ENCODE results near the gene CCDC71. TPM values are rescaled to one million over a fixed set of nuclear protein-coding genes. Genes with fewer than 3 reads are reported as not detected.

The CCDC71 gene
- total RNA-seq, 4 donors from 2014 or later: 19.9 to 25.6 (median 23.7) TPM

- Histone ChIP-seq H3K27me3 (no peaks in the 10 kb centered on the region), H3K4me1 (peaks cover 47 to 64% (median 57%) of the 10 kb centered on the region in 4 donors), H3K27ac (replicated peaks in 1 of 4) (peak overlapping the region; percentile 84 to 93 (median 90)), H3K9me3 (no peaks in the 10 kb centered on the region), H3K4me3 (peak overlapping the region; percentile 68 to 86 (median 78)), H3K36me3 (peaks cover 10 to 50% (median 42%) of the 10 kb centered on the region in 4 donors)
- DNase-seq (ENCODE audit: extremely low spot score): no peak
- no peak for TF ChIP-seq POLR2A (IDR thresholded peaks at IDR 0.05; ENCODE audit: low read depth)
- no peak for TF ChIP-seq POLR2AphosphoS5 (IDR thresholded peaks at IDR 0.05)
- TF ChIP-seq EP300 (IDR thresholded peaks at IDR 0.05): no peak
- TF ChIP-seq, protein P1, sequence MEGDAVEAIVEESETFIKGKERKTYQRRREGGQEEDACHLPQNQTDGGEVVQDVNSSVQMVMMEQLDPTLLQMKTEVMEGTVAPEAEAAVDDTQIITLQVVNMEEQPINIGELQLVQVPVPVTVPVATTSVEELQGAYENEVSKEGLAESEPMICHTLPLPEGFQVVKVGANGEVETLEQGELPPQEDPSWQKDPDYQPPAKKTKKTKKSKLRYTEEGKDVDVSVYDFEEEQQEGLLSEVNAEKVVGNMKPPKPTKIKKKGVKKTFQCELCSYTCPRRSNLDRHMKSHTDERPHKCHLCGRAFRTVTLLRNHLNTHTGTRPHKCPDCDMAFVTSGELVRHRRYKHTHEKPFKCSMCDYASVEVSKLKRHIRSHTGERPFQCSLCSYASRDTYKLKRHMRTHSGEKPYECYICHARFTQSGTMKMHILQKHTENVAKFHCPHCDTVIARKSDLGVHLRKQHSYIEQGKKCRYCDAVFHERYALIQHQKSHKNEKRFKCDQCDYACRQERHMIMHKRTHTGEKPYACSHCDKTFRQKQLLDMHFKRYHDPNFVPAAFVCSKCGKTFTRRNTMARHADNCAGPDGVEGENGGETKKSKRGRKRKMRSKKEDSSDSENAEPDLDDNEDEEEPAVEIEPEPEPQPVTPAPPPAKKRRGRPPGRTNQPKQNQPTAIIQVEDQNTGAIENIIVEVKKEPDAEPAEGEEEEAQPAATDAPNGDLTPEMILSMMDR (IDR thresholded peaks at IDR 0.05): no peak
- WGBS: 22% methylated on average over 1 of the region's 4 CpGs
- intact Hi-C loops (cut with DNase I): loop anchor here (5.0 kb wide), 2 partner anchors 169 to 274 kb away; partner anchors contain the start of gene USP4
Measured at GRCh38 chr3:49173792-49174170, 7.7 kb upstream of the CCDC71 start.

- intact Hi-C loops (cut with DNase I): loop anchor here (5.0 kb wide), 2 partner anchors 169 to 274 kb away; partner anchors contain the start of gene USP4
- Histone ChIP-seq H3K27ac (replicated peaks in 1 of 4) (peak overlapping the region; percentile 84 to 93 (median 90)), H3K4me3 (peak overlapping the region; percentile 68 to 86 (median 78)), H3K36me3 (peaks cover 10 to 47% (median 39%) of the 10 kb centered on the region in 4 donors), H3K27me3 (no peaks in the 10 kb centered on the region), H3K4me1 (peaks cover 47 to 62% (median 56%) of the 10 kb centered on the region in 4 donors), H3K9me3 (no peaks in the 10 kb centered on the region)
- WGBS: 22% methylated on average over 1 of the region's 3 CpGs
- TF ChIP-seq POLR2A (IDR thresholded peaks at IDR 0.05; ENCODE audit: low read depth) (no peak), POLR2AphosphoS5 (IDR thresholded peaks at IDR 0.05) (peak in 1 of 2 donors; percentile 35)
- DNase-seq (ENCODE audit: extremely low spot score): no peak
Measured at GRCh38 chr3:49173116-49173791, 7.1 kb upstream of the CCDC71 start.

DNA sequence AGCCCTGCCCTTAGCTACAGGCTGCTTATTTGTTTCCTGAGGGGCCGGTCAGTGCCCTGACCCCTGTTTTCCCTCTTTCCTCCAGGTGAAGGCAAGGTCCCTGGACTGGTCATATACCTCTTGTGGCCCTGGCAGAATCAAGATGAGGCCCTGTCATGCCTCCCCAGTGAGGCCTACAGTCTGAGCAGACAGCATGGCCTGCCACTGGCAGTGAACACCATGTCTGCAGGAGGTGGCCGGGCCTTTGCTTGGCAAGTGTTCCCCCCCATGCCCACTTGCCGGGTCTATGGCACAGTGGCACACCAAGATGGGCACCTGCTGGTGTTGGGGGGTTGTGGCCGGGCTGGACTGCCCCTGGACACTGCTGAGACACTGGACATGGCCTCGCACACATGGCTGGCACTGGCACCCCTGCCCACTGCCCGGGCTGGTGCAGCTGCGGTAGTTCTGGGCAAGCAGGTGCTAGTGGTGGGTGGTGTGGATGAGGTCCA, 6.5 kb upstream of the CCDC71 start:
- H3K36me3 ChIP-seq: peaks cover 10 to 40% (median 36%) of the 10 kb centered on the region in 4 donors
- peaks cover 47 to 62% (median 53%) of the 10 kb centered on the region in 4 donors for H3K4me1 ChIP-seq
- H3K4me3 ChIP-seq: peak overlapping the region; percentile 68 to 86 (median 78)
- no peak for DNase-seq (ENCODE audit: extremely low spot score)
- H3K27ac ChIP-seq (replicated peaks in 1 of 4): peak overlapping the region; percentile 84 to 93 (median 90)
- TF ChIP-seq POLR2A (IDR thresholded peaks at IDR 0.05; ENCODE audit: low read depth): no peak
- no peaks in the 10 kb centered on the region for H3K27me3 ChIP-seq
- WGBS: 20% methylated on average over 6 of the region's 7 CpGs
- intact Hi-C loops (cut with DNase I): loop anchor here (5.0 kb wide), 2 partner anchors 170 to 275 kb away; partner anchors contain the start of gene USP4
- no peaks in the 10 kb centered on the region for H3K9me3 ChIP-seq

DNA sequence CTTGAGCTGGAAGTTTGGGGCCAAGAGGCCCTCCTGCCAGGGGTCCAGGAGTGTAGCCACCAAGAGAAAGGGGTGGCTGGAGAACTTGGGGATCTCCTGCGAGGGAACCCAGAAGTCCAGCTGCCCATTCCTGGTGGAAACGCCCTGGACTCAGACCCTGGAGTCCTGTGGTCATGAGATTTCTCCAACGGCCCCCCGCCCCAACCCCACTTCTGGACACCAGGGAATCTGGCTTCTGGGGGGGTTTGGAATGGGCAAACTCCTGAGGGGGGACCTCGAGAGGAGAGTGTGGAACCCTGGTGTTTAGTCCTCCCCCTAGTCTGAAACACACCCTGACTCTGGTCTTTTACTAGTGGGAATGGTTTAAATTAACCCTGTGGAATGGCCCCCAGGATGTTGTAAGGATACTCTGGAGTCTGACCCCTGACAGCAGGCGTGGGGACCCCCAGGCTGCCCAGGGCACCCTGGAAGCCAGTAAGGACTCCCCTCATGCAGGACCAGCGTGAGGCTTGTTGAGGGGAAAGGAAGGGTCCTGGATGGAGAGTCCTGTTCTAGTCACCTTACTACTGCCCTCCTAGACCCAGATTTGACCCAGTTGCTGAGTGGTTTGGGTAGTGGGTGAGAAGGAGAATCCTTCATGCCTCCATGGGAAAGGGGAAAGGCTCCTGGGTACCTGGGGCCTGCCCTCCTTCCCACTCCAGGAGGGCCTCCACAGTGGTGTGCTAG, 5.8 kb upstream of the CCDC71 start:
- Histone ChIP-seq H3K27me3 (no peaks in the 10 kb centered on the region), H3K36me3 (peaks cover 10 to 34% (median 30%) of the 10 kb centered on the region in 4 donors), H3K9me3 (no peaks in the 10 kb centered on the region), H3K27ac (replicated peaks in 1 of 4) (peak overlapping the region; percentile 84 to 93 (median 90)), H3K4me3 (peak overlapping the region; percentile 68 to 86 (median 78)), H3K4me1 (peaks cover 47 to 63% (median 52%) of the 10 kb centered on the region in 4 donors)
- no peak for TF ChIP-seq POLR2AphosphoS5 (IDR thresholded peaks at IDR 0.05)
- no peak for TF ChIP-seq POLR2A (IDR thresholded peaks at IDR 0.05; ENCODE audit: low read depth)
- TF ChIP-seq, protein P1 (IDR thresholded peaks at IDR 0.05): no peak
- no peak for TF ChIP-seq EP300 (IDR thresholded peaks at IDR 0.05)
- DNase-seq (ENCODE audit: extremely low spot score): no peak
- WGBS: 0% methylated on average over 4 of the region's 7 CpGs
- intact Hi-C loops (cut with DNase I): loop anchor here (2.0 to 5.0 kb wide), 3 partner anchors 105 to 275 kb away; partner anchors contain the start of genes C3orf62 and USP4

DNA sequence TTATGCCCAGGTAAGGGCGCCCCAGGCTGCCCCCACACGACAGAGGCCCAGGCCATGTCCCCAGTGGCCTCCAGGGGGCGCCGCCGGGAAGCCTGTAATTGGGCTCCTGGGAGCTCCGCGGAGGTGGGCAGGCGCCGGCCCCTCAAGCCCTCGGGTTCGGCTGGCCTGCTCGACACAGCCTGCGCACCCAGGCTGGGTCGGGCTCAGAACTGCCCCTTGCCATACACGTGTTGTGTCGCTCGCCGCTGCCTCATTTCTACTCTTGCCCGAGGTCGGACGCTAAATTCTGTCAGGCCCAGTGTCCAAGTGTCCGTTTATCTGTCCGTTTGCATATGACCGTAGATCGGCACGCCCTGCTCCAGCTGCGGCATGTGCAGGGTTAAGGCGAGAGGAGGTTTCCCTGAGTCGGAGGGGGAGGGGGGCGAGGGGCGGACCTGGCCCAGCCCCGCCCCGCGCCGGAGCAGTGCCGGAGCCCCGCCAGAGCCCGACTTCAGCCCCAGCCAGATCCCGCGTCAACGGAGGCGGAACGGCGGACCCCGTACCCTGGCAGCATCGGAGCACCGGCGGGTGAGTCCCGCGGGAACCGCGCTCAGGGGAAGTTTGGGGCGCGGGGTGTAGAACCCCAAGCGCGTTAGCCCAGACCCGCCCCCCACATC, 5.1 kb upstream of the CCDC71 start, which contains the start of gene KLHDC8B:
TSS of gene KLHDC8B (plus strand) at position 480 of the 656 bp plus-strand sequence. CDS start 1,172 bp downstream, outside the sequence.
- TF ChIP-seq, protein P1 (IDR thresholded peaks at IDR 0.05): peak in 2 of 3 experiments; percentile 98 to 99
- TF ChIP-seq POLR2AphosphoS5 (IDR thresholded peaks at IDR 0.05) (peak in 1 of 2 donors; percentile 87), EP300 (IDR thresholded peaks at IDR 0.05) (no peak), POLR2A (IDR thresholded peaks at IDR 0.05; ENCODE audit: low read depth) (peak; percentile 11)
- WGBS: 8% methylated on average over 8 of the region's 57 CpGs
- Histone ChIP-seq H3K36me3 (peaks cover 10 to 27% (median 23%) of the 10 kb centered on the region in 4 donors), H3K27ac (replicated peaks in 1 of 4) (peak within 1 kb of the TSS; percentile 84 to 93 (median 90)), H3K4me1 (peaks cover 48 to 64% (median 59%) of the 10 kb centered on the region in 4 donors), H3K4me3 (peak within 1 kb of the TSS; percentile 68 to 86 (median 78)), H3K9me3 (no peaks in the 10 kb centered on the region), H3K27me3 (no peaks in the 10 kb centered on the region)
- DNase-seq (ENCODE audit: extremely low spot score): peak; percentile 97
- intact Hi-C loops (cut with DNase I): loop anchor here (2.0 to 5.0 kb wide), 3 partner anchors 106 to 276 kb away; partner anchors contain the start of genes C3orf62 and USP4
